ENCODE results near the gene SMARCC1.

SMARCC1 gene

DNA sequence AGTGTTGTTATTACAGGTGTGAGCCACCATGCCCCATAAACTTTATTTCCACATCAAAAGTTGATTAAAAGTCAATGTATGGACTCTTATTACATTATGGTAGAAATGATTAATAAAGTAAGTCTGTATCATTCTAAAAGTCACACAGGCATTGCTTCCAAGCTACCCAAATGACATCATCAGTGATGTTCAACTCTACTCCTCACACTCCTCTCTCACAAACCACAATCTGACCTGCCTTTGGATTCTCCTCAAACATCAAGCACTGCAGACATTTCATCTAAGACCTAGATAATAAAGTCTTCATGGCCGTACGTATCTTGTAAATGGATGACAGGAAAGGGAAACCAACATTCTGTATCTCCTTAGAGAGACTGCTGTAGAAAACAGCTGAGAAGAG lies 68.0 kb downstream of the SMARCC1 start:
- H3K27ac ChIP-seq = no peak overlapping the region
- TF ChIP-seq, protein P1, sequence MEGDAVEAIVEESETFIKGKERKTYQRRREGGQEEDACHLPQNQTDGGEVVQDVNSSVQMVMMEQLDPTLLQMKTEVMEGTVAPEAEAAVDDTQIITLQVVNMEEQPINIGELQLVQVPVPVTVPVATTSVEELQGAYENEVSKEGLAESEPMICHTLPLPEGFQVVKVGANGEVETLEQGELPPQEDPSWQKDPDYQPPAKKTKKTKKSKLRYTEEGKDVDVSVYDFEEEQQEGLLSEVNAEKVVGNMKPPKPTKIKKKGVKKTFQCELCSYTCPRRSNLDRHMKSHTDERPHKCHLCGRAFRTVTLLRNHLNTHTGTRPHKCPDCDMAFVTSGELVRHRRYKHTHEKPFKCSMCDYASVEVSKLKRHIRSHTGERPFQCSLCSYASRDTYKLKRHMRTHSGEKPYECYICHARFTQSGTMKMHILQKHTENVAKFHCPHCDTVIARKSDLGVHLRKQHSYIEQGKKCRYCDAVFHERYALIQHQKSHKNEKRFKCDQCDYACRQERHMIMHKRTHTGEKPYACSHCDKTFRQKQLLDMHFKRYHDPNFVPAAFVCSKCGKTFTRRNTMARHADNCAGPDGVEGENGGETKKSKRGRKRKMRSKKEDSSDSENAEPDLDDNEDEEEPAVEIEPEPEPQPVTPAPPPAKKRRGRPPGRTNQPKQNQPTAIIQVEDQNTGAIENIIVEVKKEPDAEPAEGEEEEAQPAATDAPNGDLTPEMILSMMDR (conservative IDR thresholded peaks at IDR 0.05) = no peak

GRCh38 chr3:47712398-47712797 lies 69.3 kb downstream of the SMARCC1 start:
- TF ChIP-seq, protein P1 (conservative IDR thresholded peaks at IDR 0.05) = no peak
- peak overlapping the region; percentile 46 for H3K27ac ChIP-seq

DNA sequence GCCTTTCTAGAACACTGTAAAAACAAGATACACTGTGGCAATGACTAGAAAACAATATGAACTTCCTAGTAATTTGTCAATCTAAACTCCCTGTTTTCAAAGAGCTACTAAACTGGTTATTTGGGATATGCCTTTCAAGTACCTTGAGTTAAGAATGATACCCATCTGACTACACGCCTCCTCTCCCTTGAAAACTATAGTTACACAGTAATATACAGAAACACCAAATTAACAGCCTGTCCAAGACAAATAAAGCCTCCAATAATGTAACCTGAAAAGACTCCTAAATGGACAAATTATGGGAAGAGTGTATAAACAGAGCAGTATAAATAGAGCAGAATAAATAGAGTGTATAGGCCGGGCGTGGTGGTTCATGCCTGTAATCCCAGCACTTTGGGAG lies 70.1 kb downstream of the SMARCC1 start:
- H3K27ac ChIP-seq = peak overlapping the region; percentile 46
- TF ChIP-seq, protein P1 (conservative IDR thresholded peaks at IDR 0.05) = no peak

- peak overlapping the region; percentile 93 for H3K27ac ChIP-seq
- TF ChIP-seq, protein P1 (conservative IDR thresholded peaks at IDR 0.05) = no peak
Measured at GRCh38 chr3:47705391-47705790, 76.3 kb downstream of the SMARCC1 start.

DNA sequence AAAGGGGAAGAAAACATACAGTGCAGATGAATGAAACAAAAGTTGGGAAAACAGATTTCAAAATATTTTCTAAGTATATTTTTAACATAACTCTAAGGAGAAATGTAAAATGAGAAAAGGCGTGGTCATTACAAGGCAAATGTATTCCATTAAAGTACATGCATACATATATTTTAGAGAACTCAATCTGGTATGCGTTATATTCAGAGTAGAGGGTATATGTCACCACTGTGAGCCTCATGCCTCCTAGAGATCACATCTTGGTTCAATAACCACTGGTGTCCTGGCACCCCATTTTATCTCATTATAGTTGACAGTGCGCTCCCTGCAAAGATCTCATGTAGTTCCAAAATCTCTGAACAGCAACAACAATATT lies 77.5 kb downstream of the SMARCC1 start:
- TF ChIP-seq, protein P1 (conservative IDR thresholded peaks at IDR 0.05) = no peak
- H3K27ac ChIP-seq = peak overlapping the region; percentile 93

- H3K27ac ChIP-seq = peak overlapping the region; percentile 93
- TF ChIP-seq, protein P1 (conservative IDR thresholded peaks at IDR 0.05) = no peak
Measured at GRCh38 chr3:47701388-47701787, 80.3 kb downstream of the SMARCC1 start.

DNA sequence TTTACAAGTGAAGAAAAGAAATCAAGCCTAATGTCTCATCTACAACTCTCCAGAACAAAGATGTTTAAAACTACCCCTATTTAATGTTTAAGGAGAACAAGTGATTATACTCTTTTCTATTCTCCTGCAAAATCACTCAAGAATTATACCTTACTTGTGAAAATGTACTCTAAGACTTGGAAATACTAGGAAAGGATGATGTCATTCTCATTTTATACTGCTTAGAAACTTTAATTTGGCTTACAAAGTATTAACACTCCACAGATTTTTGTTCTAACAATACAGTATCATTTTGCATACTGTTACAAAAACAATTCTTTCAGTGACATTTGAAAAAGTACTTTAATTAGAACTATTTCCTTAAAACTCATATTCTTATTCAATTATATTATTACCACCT lies 89.5 kb downstream of the SMARCC1 start:
- TF ChIP-seq, protein P1 (conservative IDR thresholded peaks at IDR 0.05) = no peak
- H3K27ac ChIP-seq = no peak overlapping the region

DNA sequence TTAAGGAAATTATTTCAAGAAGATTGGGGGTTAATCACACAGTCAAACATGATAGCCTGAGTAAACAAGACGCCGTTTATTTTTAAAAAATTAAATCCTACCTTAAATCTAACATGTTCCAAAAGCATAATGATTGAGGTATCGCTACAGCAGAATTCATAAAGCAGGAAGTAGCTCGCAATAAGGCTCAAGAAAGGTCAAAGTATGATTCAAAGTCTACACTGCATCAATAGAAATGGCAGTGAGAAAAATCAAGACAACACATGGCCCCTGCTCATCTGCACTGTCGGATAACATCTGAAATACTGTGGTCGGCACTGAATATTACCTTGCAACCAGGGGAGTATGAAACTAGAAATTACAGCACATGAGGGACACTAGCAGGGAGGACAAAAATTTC lies 93.2 kb downstream of the SMARCC1 start:
- H3K27ac ChIP-seq = no peak overlapping the region
- TF ChIP-seq, protein P1 (conservative IDR thresholded peaks at IDR 0.05) = no peak

All from VCaP (cell line).